ENCODE results near the gene CGGBP1. TPM values are rescaled to one million over a fixed set of nuclear protein-coding genes. Genes with fewer than 3 reads are reported as not detected.

CGGBP1 gene
- total RNA-seq, 4 donors from 2014 or later = 61.1 to 75.9 (median 62.6) TPM

GRCh38 chr3:88044411-88044810 is 14.4 kb downstream of the CGGBP1 start:
- Histone ChIP-seq H3K4me3 (no peak overlapping the region), H3K36me3 (no peaks in the 10 kb centered on the region), H3K4me1 (no peaks in the 10 kb centered on the region), H3K27me3 (no peaks in the 10 kb centered on the region), H3K27ac (no peak overlapping the region), H3K9me3 (no peaks in the 10 kb centered on the region)
- TF ChIP-seq POLR2A (IDR thresholded peaks at IDR 0.05) (no peak), CTCF (IDR thresholded peaks at IDR 0.05) (no peak)
- no peak for DNase-seq

DNA sequence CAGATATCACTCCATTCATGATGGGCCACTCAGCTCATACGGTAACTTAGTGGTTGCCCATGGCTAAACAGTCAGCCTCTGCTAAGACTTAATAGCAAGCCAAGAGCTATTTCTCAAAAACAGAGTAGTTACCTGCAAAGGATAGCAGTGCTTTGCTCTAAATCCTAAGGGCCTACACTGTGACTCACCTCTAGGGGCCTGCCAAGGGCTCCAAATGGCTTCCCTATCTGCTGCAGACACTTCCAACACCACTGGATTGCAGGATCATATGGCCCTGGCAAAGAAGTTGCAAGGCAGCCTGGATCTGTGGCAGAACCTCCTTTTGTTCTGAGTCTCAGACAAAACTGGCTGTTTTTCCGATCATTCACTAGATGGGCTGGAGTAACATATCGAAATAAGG is 17.8 kb downstream of the CGGBP1 start:
- Histone ChIP-seq H3K9me3 (no peaks in the 10 kb centered on the region), H3K27me3 (no peaks in the 10 kb centered on the region), H3K4me3 (no peak overlapping the region), H3K27ac (no peak overlapping the region), H3K4me1 (no peaks in the 10 kb centered on the region), H3K36me3 (no peaks in the 10 kb centered on the region)
- DNase-seq = no peak
- TF ChIP-seq POLR2A (IDR thresholded peaks at IDR 0.05) = no peak
- no peak for TF ChIP-seq CTCF (IDR thresholded peaks at IDR 0.05)

GRCh38 chr3:88040529-88040928 is 18.3 kb downstream of the CGGBP1 start:
- H3K27me3 ChIP-seq = no peaks in the 10 kb centered on the region
- no peaks in the 10 kb centered on the region for H3K36me3 ChIP-seq
- TF ChIP-seq POLR2A (IDR thresholded peaks at IDR 0.05) = no peak
- TF ChIP-seq CTCF (IDR thresholded peaks at IDR 0.05) = no peak
- no peak for DNase-seq
- H3K4me3 ChIP-seq = no peak overlapping the region
- H3K27ac ChIP-seq = no peak overlapping the region
- no peaks in the 10 kb centered on the region for H3K4me1 ChIP-seq
- H3K9me3 ChIP-seq = no peaks in the 10 kb centered on the region

GRCh38 chr3:88038566-88038965 is 20.2 kb downstream of the CGGBP1 start:
- H3K36me3 ChIP-seq = no peaks in the 10 kb centered on the region
- no peak overlapping the region for H3K27ac ChIP-seq
- no peaks in the 10 kb centered on the region for H3K27me3 ChIP-seq
- no peak for TF ChIP-seq POLR2A (IDR thresholded peaks at IDR 0.05)
- no peak for TF ChIP-seq CTCF (IDR thresholded peaks at IDR 0.05)
- DNase-seq = no peak
- no peaks in the 10 kb centered on the region for H3K9me3 ChIP-seq
- no peak overlapping the region for H3K4me3 ChIP-seq
- H3K4me1 ChIP-seq = no peaks in the 10 kb centered on the region

DNA sequence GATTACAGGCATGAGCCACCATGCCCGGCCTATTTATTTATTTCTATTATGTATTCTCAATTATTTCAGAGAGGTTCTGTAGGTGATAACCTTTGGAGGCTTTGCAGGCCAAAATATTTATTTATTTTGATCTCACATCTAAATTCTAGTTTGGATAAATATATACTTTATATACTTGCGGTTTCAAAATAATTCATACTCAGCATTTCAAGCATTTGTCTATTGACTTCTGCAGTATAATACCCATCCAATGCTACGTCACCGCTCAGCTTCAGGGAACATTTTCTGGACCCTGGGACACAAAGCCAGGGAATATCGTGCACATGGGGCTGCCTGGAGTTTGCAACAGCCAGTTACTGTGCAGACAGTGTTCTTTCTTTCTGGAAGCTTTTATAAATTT is 22.6 kb downstream of the CGGBP1 start:
- H3K9me3 ChIP-seq = no peaks in the 10 kb centered on the region
- H3K36me3 ChIP-seq = no peaks in the 10 kb centered on the region
- H3K4me1 ChIP-seq = peaks cover 0 to 3% (median 0%) of the 10 kb centered on the region in 4 donors
- TF ChIP-seq POLR2A (IDR thresholded peaks at IDR 0.05) (no peak), CTCF (IDR thresholded peaks at IDR 0.05) (no peak)
- no peak for DNase-seq
- no peak overlapping the region for H3K27ac ChIP-seq
- H3K4me3 ChIP-seq = no peak overlapping the region
- no peaks in the 10 kb centered on the region for H3K27me3 ChIP-seq
